ENCODE data around the gene S100G.

Gene S100G

DNA sequence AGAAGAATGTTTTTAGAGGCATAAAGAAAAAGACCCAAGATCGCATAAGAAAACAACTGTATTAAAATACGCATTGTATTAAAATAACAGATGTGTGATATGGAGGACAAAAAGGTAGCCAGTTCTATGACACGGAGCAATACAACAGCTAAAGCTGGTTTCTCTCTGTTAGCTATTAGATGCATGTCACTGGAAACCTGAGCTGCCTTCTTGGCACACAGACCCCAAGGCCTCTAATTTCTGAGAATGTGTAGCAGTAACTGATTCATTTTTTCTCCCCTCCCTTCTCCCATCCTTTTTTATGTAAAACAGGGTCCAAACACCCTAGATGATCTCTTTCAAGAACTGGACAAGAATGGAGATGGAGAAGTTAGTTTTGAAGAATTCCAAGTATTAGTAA lies 4.1 kb downstream of the S100G start:
- Histone ChIP-seq H3K4me1 (ENCODE audit: low read length) (no peaks in the 10 kb centered on the region), H3K36me3 (replicated peaks; ENCODE audit: low read depth, low read length) (no peaks in the 10 kb centered on the region), H3K4me2 (ENCODE audit: low read length) (no peak overlapping the region), H3K27me3 (ENCODE audit: low read depth, low read length) (no peaks in the 10 kb centered on the region), H3K4me3 (ENCODE audit: low read length) (no peak overlapping the region), H3K79me2 (ENCODE audit: low read length) (no peaks in the 10 kb centered on the region), H3K27ac (ENCODE audit: low read length) (no peak overlapping the region), H3K9me3 (ENCODE audit: insufficient read depth, low read length) (no peaks in the 10 kb centered on the region), H3K9ac (ENCODE audit: low read length) (no peak overlapping the region), H2AFZ (ENCODE audit: low read depth, low read length) (no peak overlapping the region), H4K20me1 (ENCODE audit: insufficient read depth, low read length) (no peaks in the 10 kb centered on the region)
- TF ChIP-seq, protein P1, sequence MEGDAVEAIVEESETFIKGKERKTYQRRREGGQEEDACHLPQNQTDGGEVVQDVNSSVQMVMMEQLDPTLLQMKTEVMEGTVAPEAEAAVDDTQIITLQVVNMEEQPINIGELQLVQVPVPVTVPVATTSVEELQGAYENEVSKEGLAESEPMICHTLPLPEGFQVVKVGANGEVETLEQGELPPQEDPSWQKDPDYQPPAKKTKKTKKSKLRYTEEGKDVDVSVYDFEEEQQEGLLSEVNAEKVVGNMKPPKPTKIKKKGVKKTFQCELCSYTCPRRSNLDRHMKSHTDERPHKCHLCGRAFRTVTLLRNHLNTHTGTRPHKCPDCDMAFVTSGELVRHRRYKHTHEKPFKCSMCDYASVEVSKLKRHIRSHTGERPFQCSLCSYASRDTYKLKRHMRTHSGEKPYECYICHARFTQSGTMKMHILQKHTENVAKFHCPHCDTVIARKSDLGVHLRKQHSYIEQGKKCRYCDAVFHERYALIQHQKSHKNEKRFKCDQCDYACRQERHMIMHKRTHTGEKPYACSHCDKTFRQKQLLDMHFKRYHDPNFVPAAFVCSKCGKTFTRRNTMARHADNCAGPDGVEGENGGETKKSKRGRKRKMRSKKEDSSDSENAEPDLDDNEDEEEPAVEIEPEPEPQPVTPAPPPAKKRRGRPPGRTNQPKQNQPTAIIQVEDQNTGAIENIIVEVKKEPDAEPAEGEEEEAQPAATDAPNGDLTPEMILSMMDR (IDR thresholded peaks at IDR 0.05; ENCODE audit: low read depth, low read length) = no peak
- TF ChIP-seq EZH2phosphoT487 (IDR thresholded peaks at IDR 0.05; ENCODE audit: low read depth) = no peak

DNA sequence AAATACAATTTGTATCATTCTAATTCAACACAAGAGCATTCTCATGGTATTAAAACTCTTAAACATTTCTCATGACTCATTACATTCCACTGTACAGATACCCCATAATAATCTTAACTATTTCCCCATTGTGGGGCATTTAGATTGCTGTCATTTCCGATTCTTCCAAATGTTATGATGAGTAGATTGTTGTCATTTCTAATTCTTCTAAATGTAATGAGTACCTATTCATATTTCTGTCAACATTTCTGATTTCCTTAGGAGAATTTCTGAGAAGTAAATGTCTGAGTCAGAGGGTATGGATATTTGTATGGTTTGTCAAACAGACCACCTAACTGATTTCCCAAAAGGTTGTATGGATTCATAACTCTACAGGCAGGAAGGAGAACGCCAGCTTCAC lies 8.3 kb downstream of the S100G start:
- H3K27ac ChIP-seq (ENCODE audit: low read length) = no peak overlapping the region

DNA sequence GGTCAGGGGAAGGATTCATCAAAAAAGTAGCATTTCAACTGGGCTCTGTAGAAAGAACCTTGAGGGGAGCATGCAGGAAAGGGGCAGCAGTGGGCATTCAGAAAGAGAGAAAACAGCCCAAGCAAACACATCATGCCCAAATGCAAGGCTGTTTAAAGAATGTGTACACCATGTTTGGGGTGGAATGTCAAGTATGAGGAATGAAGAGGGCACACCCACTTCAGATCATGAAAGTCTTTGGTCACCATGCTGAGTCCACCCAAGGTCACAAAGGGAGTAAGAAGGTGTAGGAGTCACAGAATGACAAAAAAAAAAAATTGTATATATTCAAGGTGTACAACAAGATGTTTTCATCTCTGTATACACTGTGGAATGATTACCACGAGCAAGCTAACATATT lies 9.4 kb downstream of the S100G start:
- Histone ChIP-seq H3K9ac (ENCODE audit: low read length) (no peak overlapping the region), H3K27me3 (ENCODE audit: low read depth, low read length) (no peaks in the 10 kb centered on the region), H3K4me3 (ENCODE audit: low read length) (no peak overlapping the region), H3K79me2 (ENCODE audit: low read length) (no peaks in the 10 kb centered on the region), H3K27ac (ENCODE audit: low read length) (no peak overlapping the region), H4K20me1 (ENCODE audit: insufficient read depth, low read length) (no peaks in the 10 kb centered on the region), H3K36me3 (replicated peaks; ENCODE audit: low read depth, low read length) (no peaks in the 10 kb centered on the region), H2AFZ (ENCODE audit: low read depth, low read length) (no peak overlapping the region), H3K4me2 (ENCODE audit: low read length) (no peak overlapping the region), H3K9me3 (ENCODE audit: insufficient read depth, low read length) (no peaks in the 10 kb centered on the region), H3K4me1 (ENCODE audit: low read length) (no peaks in the 10 kb centered on the region)
- TF ChIP-seq, protein P1 (IDR thresholded peaks at IDR 0.05; ENCODE audit: low read depth, low read length) = no peak
- no peak for TF ChIP-seq EZH2phosphoT487 (IDR thresholded peaks at IDR 0.05; ENCODE audit: low read depth)

More for the DNA sequence above, 8.3 kb downstream of the S100G start:
- no peaks in the 10 kb centered on the region for H3K36me3 ChIP-seq (replicated peaks; ENCODE audit: low read depth, low read length)
- H3K9me3 ChIP-seq (ENCODE audit: insufficient read depth, low read length) = no peaks in the 10 kb centered on the region
- TF ChIP-seq, protein P1 (IDR thresholded peaks at IDR 0.05; ENCODE audit: low read depth, low read length) = no peak
- no peak for TF ChIP-seq EZH2phosphoT487 (IDR thresholded peaks at IDR 0.05; ENCODE audit: low read depth)
- no peak overlapping the region for H3K9ac ChIP-seq (ENCODE audit: low read length)
- no peak overlapping the region for H2AFZ ChIP-seq (ENCODE audit: low read depth, low read length)
- no peaks in the 10 kb centered on the region for H3K79me2 ChIP-seq (ENCODE audit: low read length)
- H3K27me3 ChIP-seq (ENCODE audit: low read depth, low read length) = no peaks in the 10 kb centered on the region
- H4K20me1 ChIP-seq (ENCODE audit: insufficient read depth, low read length) = no peaks in the 10 kb centered on the region
- no peak overlapping the region for H3K4me3 ChIP-seq (ENCODE audit: low read length)
- H3K4me2 ChIP-seq (ENCODE audit: low read length) = no peak overlapping the region
- no peaks in the 10 kb centered on the region for H3K4me1 ChIP-seq (ENCODE audit: low read length)

DNA sequence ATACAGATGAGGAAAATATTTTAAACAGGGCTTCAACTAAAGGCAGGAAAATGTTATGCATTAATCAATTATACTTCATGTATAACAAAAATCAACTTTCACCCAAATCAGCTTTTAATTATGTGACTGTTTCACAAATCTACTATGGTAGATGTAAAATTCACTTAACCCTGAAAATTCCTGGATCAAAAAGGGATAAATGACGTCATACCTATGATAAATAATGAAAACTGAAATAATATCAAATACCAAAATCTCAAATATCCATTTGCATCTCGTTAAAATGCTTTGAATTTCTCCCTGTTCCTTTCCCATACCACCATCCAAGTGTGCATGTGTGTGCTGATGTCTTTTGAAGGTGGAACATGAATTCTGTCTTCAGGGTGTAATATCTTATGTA lies 11.5 kb downstream of the S100G start:
- Histone ChIP-seq H4K20me1 (ENCODE audit: insufficient read depth, low read length) (no peaks in the 10 kb centered on the region), H2AFZ (ENCODE audit: low read depth, low read length) (no peak overlapping the region), H3K9ac (ENCODE audit: low read length) (no peak overlapping the region), H3K27me3 (ENCODE audit: low read depth, low read length) (no peaks in the 10 kb centered on the region), H3K79me2 (ENCODE audit: low read length) (no peaks in the 10 kb centered on the region), H3K4me1 (ENCODE audit: low read length) (no peaks in the 10 kb centered on the region), H3K4me2 (ENCODE audit: low read length) (no peak overlapping the region), H3K36me3 (replicated peaks; ENCODE audit: low read depth, low read length) (no peaks in the 10 kb centered on the region), H3K4me3 (ENCODE audit: low read length) (no peak overlapping the region), H3K9me3 (ENCODE audit: insufficient read depth, low read length) (no peaks in the 10 kb centered on the region), H3K27ac (ENCODE audit: low read length) (no peak overlapping the region)
- TF ChIP-seq EZH2phosphoT487 (IDR thresholded peaks at IDR 0.05; ENCODE audit: low read depth) = no peak
- TF ChIP-seq, protein P1 (IDR thresholded peaks at IDR 0.05; ENCODE audit: low read depth, low read length) = no peak
